K562 (cell line): ENCODE measurements around the gene PPDPF. TPM values are rescaled to one million over a fixed set of nuclear protein-coding genes. Genes with fewer than 3 reads are reported as not detected.

Source experiments
- BCOR ChIP-seq: fragments of 450-650 bp; IDR thresholded peaks from 2 replicates; pipeline ENCODE4 v1.6.1; 2016
- CAMTA2 ChIP-seq: fragments of 250-450 bp; sonication (Bioruptor Pico); conservative IDR thresholded peaks from 2 replicates; pipeline ENCODE4 v1.5.1; 2022
- CCNT2 ChIP-seq: IDR thresholded peaks from 2 replicates; pipeline ENCODE4 v1.6.1; 2011; ENCODE audit warnings: borderline replicate concordance, low read depth, mild to moderate bottlenecking, moderate library complexity, mixed read lengths, low read length; ENCODE audit not compliant: insufficient read length; ENCODE audit errors: extremely low read depth
- ELF4 ChIP-seq: fragments of 450-650 bp; formaldehyde crosslinking; IDR thresholded peaks from 2 replicates; pipeline ENCODE4 v1.4.0; 2022; ENCODE audit warnings: missing genetic modification characterization
- HLTF ChIP-seq: fragments of 450-650 bp; IDR thresholded peaks from 2 replicates; pipeline ENCODE4 v1.6.1; 2016
- ILK ChIP-seq: fragments of 450-650 bp; IDR thresholded peaks from 2 replicates; pipeline ENCODE4 v1.6.1; 2016; ENCODE audit warnings: missing genetic modification characterization, low read depth, mild to moderate bottlenecking, missing compliant biosample characterization, moderate library complexity, borderline replicate concordance
- MTA1 ChIP-seq: fragments of 450-650 bp; IDR thresholded peaks from 2 replicates; pipeline ENCODE4 v1.6.1; 2017; ENCODE audit warnings: borderline replicate concordance
- MYC ChIP-seq, 2 experiments: fragments of 250-450 bp in 1 of 2; sonication (Bioruptor Pico) in 1 of 2; IDR thresholded peaks; 2 replicates each; pipeline versions ENCODE4 v1.5.1 to v1.6.1; 2012 to 2021; ENCODE audit warnings: low read depth in 2 of 2, borderline replicate concordance in 1 of 2, improper control_type of control experiment in 1 of 2, low read length in 1 of 2, mild to moderate bottlenecking in 1 of 2, moderate library complexity in 1 of 2
- NCOA1 ChIP-seq: fragments of 450-650 bp; IDR thresholded peaks from 2 replicates; pipeline ENCODE4 v1.6.1; 2016; ENCODE audit warnings: low read depth
- POLR2G ChIP-seq: fragments of 200-400 bp; formaldehyde crosslinking; IDR thresholded peaks from 2 replicates; pipeline ENCODE4 v1.6.1; 2017; ENCODE audit warnings: low read depth, mild to moderate bottlenecking, antibody characterized with exemption, low read length, moderate library complexity
- PRDM10 ChIP-seq: fragments of 450-650 bp; IDR thresholded peaks from 2 replicates; pipeline ENCODE4 v1.6.1; 2018; ENCODE audit not compliant: partially characterized antibody
- UBTF ChIP-seq, 2 experiments: IDR thresholded peaks; 2 replicates each; pipeline ENCODE4 v1.6.1; 2012; ENCODE audit warnings: improper control_type of control experiment in 2 of 2, low read depth in 2 of 2, low read length in 2 of 2, borderline replicate concordance in 1 of 2
- ZNF12 ChIP-seq: sonication (generic); formaldehyde crosslinking; IDR thresholded peaks from 2 replicates; pipeline ENCODE4 v1.4.0; 2020; ENCODE audit warnings: mild to moderate bottlenecking, missing genetic modification reagents
- ZNF121 ChIP-seq: sonication (generic); formaldehyde crosslinking; conservative IDR thresholded peaks from 2 replicates; pipeline ENCODE4 v1.8.0; 2022; ENCODE audit warnings: missing genetic modification reagents
- ZNF224 ChIP-seq: sonication (generic); formaldehyde crosslinking; IDR thresholded peaks from 2 replicates; pipeline ENCODE4 v1.8.0; 2022; ENCODE audit warnings: mild to moderate bottlenecking, missing genetic modification reagents
- ZNF41 ChIP-seq: fragments of 250-450 bp; sonication (Bioruptor Pico); conservative IDR thresholded peaks from 2 replicates; pipeline ENCODE4 v1.4.0; 2020; ENCODE audit warnings: mild to moderate bottlenecking
- ZNF695 ChIP-seq: fragments of 450-650 bp; formaldehyde crosslinking; IDR thresholded peaks from 2 replicates; pipeline ENCODE4 v1.4.0; 2020; ENCODE audit warnings: mild to moderate bottlenecking, moderate library complexity
- ZNF707 ChIP-seq: fragments of 250-450 bp; sonication (Bioruptor Pico); conservative IDR thresholded peaks from 2 replicates; pipeline ENCODE4 v1.8.0; 2022; ENCODE audit warnings: inconsistent platforms, mild to moderate bottlenecking, moderate library complexity
- polyA plus RNA-seq, 8 experiments: library from polyadenylated mRNA; depleted of rRNA in 4 of 8; stranded (reverse) in 5 of 8; unstranded in 3 of 8; fragments of >200 nt; fragmentation: Nextera tagmentation in 2 of 8; fragmentation: Illumina TruSeq in 1 of 8; extraction: Ambion mirVana in 2 of 8; extraction: Trizol in 1 of 8; gene quantifications; 2 replicates each; pipeline versions ENCODE4 v1.2.1 to v1.2.3, GENCODE V29; 2011 to 2014; ENCODE audit warnings: inconsistent platforms in 1 of 8, missing spikeins in 1 of 8
- total RNA-seq, 7 experiments: library from RNA; depleted of rRNA in 6 of 7; stranded (reverse); fragments of >200 nt in 6 of 7; fragmentation: Illumina TruSeq in 2 of 7; extraction: Trizol in 2 of 7; gene quantifications; 2 replicates each; pipeline versions ENCODE4 v1.2.1 to v1.2.3, GENCODE V29; 2011 to 2021; ENCODE audit warnings: low replicate concordance in 1 of 7
- TF ChIP-seq, protein P1 (sequence below): IDR thresholded peaks from 3 replicates; pipeline ENCODE4 v1.6.1; 2011; ENCODE audit warnings: borderline replicate concordance, mild to moderate bottlenecking; ENCODE audit not compliant: insufficient read length, insufficient read depth

PPDPF gene
- total and polyA plus RNA-seq, 9 of the 15 experiments (the other 6 are each of a cell fraction or from before 2014, with no cell fraction given): 0.77 to 233 (median 10.5) TPM

DNA sequence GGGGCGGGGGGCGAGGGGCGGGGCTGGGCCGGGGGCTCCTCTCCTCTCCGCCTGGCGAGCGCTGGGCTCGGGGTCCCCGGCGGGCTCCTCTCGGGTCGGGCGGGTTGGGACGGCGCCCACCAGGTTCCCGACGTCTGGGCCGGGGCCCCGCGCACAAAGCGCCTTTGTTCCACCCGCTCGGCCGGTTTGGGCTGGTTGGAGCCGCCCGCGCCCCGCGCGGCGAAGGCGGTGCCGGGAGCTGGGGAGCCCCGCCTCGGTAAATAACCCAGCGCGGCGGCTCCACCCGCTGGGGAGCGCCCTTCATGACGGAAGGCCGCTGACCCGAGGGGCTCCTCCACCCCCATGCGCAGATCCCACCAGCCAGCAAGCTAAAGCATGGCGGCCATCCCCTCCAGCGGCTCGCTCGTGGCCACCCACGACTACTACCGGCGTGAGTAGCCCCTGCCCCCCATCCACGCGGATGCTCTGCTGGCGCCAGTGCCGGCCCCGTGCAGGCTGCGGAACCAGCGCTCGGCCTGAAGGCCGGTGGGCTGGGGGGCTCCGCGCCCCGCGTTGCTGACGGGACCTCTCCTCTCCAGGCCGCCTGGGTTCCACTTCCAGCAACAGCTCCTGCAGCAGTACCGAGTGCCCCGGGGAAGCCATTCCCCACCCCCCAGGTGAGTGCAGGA, 503 bp downstream of the PPDPF start (continued):
- TF ChIP-seq NCOA1: no peak
- no peak for TF ChIP-seq MTA1
- no peak for TF ChIP-seq PRDM10
- no peak for TF ChIP-seq ZNF707
- no peak for TF ChIP-seq ZNF12 (CRISPR knock-in tag)
- TF ChIP-seq MYC (IDR thresholded peaks at IDR 0.05; ENCODE audit: low read depth, low read length): peak; percentile 87
- peak; percentile 68; the same call in 1 of the 2 replicates for TF ChIP-seq MYC (CRISPR knock-in tag; IDR thresholded peaks at IDR 0.05; ENCODE audit: borderline replicate concordance, low read depth)
- TF ChIP-seq ILK (tag): no peak
- TF ChIP-seq ELF4 (CRISPR knock-in tag): no peak
- TF ChIP-seq CCNT2: peak; percentile 76
- no peak; the same call in 1 of the 2 replicates for TF ChIP-seq BCOR
- TF ChIP-seq CAMTA2 (CRISPR knock-in tag): no peak
- no peak for TF ChIP-seq ZNF224 (CRISPR knock-in tag)
- peak; percentile 67 to 69; a peak in 2 of 4 replicates for TF ChIP-seq UBTF (IDR thresholded peaks at IDR 0.05; ENCODE audit: borderline replicate concordance in 1 of 2, low read depth in 2 of 2, low read length in 2 of 2)
- TF ChIP-seq HLTF: no peak
- TF ChIP-seq POLR2G: peak; percentile 85
- TF ChIP-seq, protein P1, sequence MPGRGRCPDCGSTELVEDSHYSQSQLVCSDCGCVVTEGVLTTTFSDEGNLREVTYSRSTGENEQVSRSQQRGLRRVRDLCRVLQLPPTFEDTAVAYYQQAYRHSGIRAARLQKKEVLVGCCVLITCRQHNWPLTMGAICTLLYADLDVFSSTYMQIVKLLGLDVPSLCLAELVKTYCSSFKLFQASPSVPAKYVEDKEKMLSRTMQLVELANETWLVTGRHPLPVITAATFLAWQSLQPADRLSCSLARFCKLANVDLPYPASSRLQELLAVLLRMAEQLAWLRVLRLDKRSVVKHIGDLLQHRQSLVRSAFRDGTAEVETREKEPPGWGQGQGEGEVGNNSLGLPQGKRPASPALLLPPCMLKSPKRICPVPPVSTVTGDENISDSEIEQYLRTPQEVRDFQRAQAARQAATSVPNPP: no peak
- no peak for TF ChIP-seq ZNF41 (CRISPR knock-in tag)
- TF ChIP-seq ZNF695: no peak
- no peak for TF ChIP-seq ZNF121 (CRISPR knock-in tag)
